Mesendoderm (in vitro differentiated cells): ENCODE measurements around the gene TMEM116.
"Not testable (repeated sequence)": the region's sequence is repeated elsewhere in the genome, so short reads cannot be mapped to it uniquely, and the experiment has no call there.

Experiments used
- DNase-seq: peaks from one replicate; pipeline ENCODE4 v3.0.0; 2013
- H2AK5ac ChIP-seq: 2 replicates; pipeline ENCODE4 v1.6.1; 2013; ENCODE audit warnings: low read length, inconsistent platforms
- H2BK120ac ChIP-seq: 2 replicates; pipeline ENCODE4 v1.6.1; 2013; ENCODE audit warnings: low read depth, mild to moderate bottlenecking, low read length, moderate library complexity, mixed read lengths
- H2BK15ac ChIP-seq: replicated peaks from 2 replicates; pipeline ENCODE4 v1.6.1; 2013; ENCODE audit warnings: low read depth, mild to moderate bottlenecking, moderate library complexity
- H2BK5ac ChIP-seq: 2 replicates; pipeline ENCODE4 v1.6.1; 2013; ENCODE audit warnings: low read length, inconsistent platforms
- H3K18ac ChIP-seq: 2 replicates; pipeline ENCODE4 v1.6.1; 2013; ENCODE audit warnings: mild to moderate bottlenecking, low read length, mixed read lengths
- H3K23ac ChIP-seq: one replicate; pipeline ENCODE4 v1.6.1; 2013; ENCODE audit warnings: low read length
- H3K27ac ChIP-seq: 2 replicates; pipeline ENCODE4 v1.5.1; 2013; ENCODE audit warnings: low read depth, mild to moderate bottlenecking, inconsistent platforms, low read length, moderate library complexity
- H3K27me3 ChIP-seq: 2 replicates; pipeline ENCODE4 v1.6.1; 2013; ENCODE audit warnings: low read length, control low read depth, mild to moderate bottlenecking, inconsistent platforms; ENCODE audit not compliant: insufficient read depth, poor library complexity
- H3K36me3 ChIP-seq: 2 replicates; pipeline ENCODE4 v1.6.1; 2013; ENCODE audit warnings: low read length, inconsistent platforms; ENCODE audit not compliant: control insufficient read depth, insufficient read depth
- H3K4ac ChIP-seq: one replicate; pipeline ENCODE4 v1.6.1; 2013; ENCODE audit warnings: low read depth, mild to moderate bottlenecking, low read length, moderate library complexity
- H3K4me1 ChIP-seq: 2 replicates; pipeline ENCODE4 v1.6.1; 2013; ENCODE audit warnings: low read depth, low read length, inconsistent platforms; ENCODE audit not compliant: control insufficient read depth
- H3K4me2 ChIP-seq: 2 replicates; pipeline ENCODE4 v1.6.1; 2013; ENCODE audit warnings: low read length
- H3K4me3 ChIP-seq: 2 replicates; pipeline ENCODE4 v1.5.1; 2013; ENCODE audit warnings: mild to moderate bottlenecking, low read length
- H3K56ac ChIP-seq: one replicate; pipeline ENCODE4 v1.6.1; 2013; ENCODE audit warnings: low read length
- H3K79me1 ChIP-seq: 2 replicates; pipeline ENCODE4 v1.6.1; 2013; ENCODE audit warnings: low read length, inconsistent platforms
- H3K79me2 ChIP-seq: 2 replicates; pipeline ENCODE4 v1.6.1; 2013; ENCODE audit warnings: mild to moderate bottlenecking, low read length; ENCODE audit not compliant: control insufficient read depth, insufficient read depth
- H3K9ac ChIP-seq: 2 replicates; pipeline ENCODE4 v1.6.1; 2013; ENCODE audit warnings: low read length, inconsistent platforms
- H4K5ac ChIP-seq: one replicate; pipeline ENCODE4 v1.6.1; 2013; ENCODE audit warnings: low read length
- H4K8ac ChIP-seq: one replicate; pipeline ENCODE4 v1.6.1; 2013; ENCODE audit warnings: low read depth, mild to moderate bottlenecking, control low read depth, low read length, moderate library complexity
- WGBS: extraction: QIAGEN DNeasy Blood & Tissue Kit; methylation state at CpG from one replicate; pipeline ENCODE4 v1.1.7; 2013; ENCODE audit warnings: low lambda C conversion rate, missing lambda C conversion rate; ENCODE audit not compliant: insufficient coverage; ENCODE audit errors: extremely low coverage; 5-methylcytosine and 5-hydroxymethylcytosine counted together

Gene TMEM116

GRCh38 chr12:111953455-111953854, 59.5 kb downstream of the TMEM116 start:
- H3K4me1 ChIP-seq: no peaks in the 10 kb centered on the region
- WGBS: no CpG with 5 or more reads among the region's 4 CpGs
- no peak overlapping the region for H3K4me3 ChIP-seq
- H2AK5ac ChIP-seq: no peak overlapping the region
- no peaks in the 10 kb centered on the region for H3K36me3 ChIP-seq
- no peak overlapping the region for H2BK15ac ChIP-seq
- H3K4me2 ChIP-seq: no peak overlapping the region
- no peak overlapping the region for H3K56ac ChIP-seq
- H3K18ac ChIP-seq: no peak overlapping the region
- no peaks in the 10 kb centered on the region for H3K79me2 ChIP-seq
- no peak overlapping the region for H4K5ac ChIP-seq
- no peak overlapping the region for H2BK120ac ChIP-seq
- H3K79me1 ChIP-seq: no peaks in the 10 kb centered on the region
- H4K8ac ChIP-seq: no peak overlapping the region
- H3K9ac ChIP-seq: no peak overlapping the region
- H3K27ac ChIP-seq: no peak overlapping the region
- no peak overlapping the region for H2BK5ac ChIP-seq
- no peak overlapping the region for H3K4ac ChIP-seq
- DNase-seq: no peak
- no peak overlapping the region for H3K23ac ChIP-seq
- no peaks in the 10 kb centered on the region for H3K27me3 ChIP-seq

GRCh38 chr12:111952084-111952787, 60.7 kb downstream of the TMEM116 start:
- not testable (repeated sequence) for H3K36me3 ChIP-seq, DNase-seq
- no CpG with 5 or more reads among the region's 4 CpGs for WGBS

GRCh38 chr12:111950961-111951676, 61.8 kb downstream of the TMEM116 start:
- H4K8ac ChIP-seq, H3K27me3 ChIP-seq, H3K36me3 ChIP-seq, H2AK5ac ChIP-seq, H3K4me1 ChIP-seq, H3K4me2 ChIP-seq, H3K4me3 ChIP-seq, H3K79me2 ChIP-seq, H3K18ac ChIP-seq, H3K27ac ChIP-seq, H2BK15ac ChIP-seq, H3K23ac ChIP-seq, DNase-seq, H4K5ac ChIP-seq, H3K56ac ChIP-seq, H3K4ac ChIP-seq, H2BK5ac ChIP-seq, H3K9ac ChIP-seq, H2BK120ac ChIP-seq, H3K79me1 ChIP-seq: not testable (repeated sequence)
- no CpG with 5 or more reads among the region's 3 CpGs for WGBS

More at GRCh38 chr12:111952084-111952787, 60.7 kb downstream of the TMEM116 start:
- H3K27ac ChIP-seq, H2BK120ac ChIP-seq, H3K4me2 ChIP-seq, H4K5ac ChIP-seq, H2AK5ac ChIP-seq, H3K27me3 ChIP-seq, H3K9ac ChIP-seq, H3K79me2 ChIP-seq, H3K4ac ChIP-seq, H2BK15ac ChIP-seq, H3K4me3 ChIP-seq, H3K56ac ChIP-seq, H3K4me1 ChIP-seq, H3K23ac ChIP-seq, H3K18ac ChIP-seq, H3K79me1 ChIP-seq, H2BK5ac ChIP-seq, H4K8ac ChIP-seq: not testable (repeated sequence)

GRCh38 chr12:111943929-111944328, 69.0 kb downstream of the TMEM116 start:
- H3K4me3 ChIP-seq: no peak overlapping the region
- no peak for DNase-seq
- no peak overlapping the region for H3K23ac ChIP-seq
- no peaks in the 10 kb centered on the region for H3K4me1 ChIP-seq
- no peak overlapping the region for H2BK5ac ChIP-seq
- no peak overlapping the region for H4K5ac ChIP-seq
- H3K79me2 ChIP-seq: no peaks in the 10 kb centered on the region
- no peak overlapping the region for H2BK15ac ChIP-seq
- H3K4ac ChIP-seq: no peak overlapping the region
- no peak overlapping the region for H2AK5ac ChIP-seq
- no peak overlapping the region for H3K9ac ChIP-seq
- H4K8ac ChIP-seq: no peak overlapping the region
- no peak overlapping the region for H3K4me2 ChIP-seq
- H2BK120ac ChIP-seq: no peak overlapping the region
- H3K18ac ChIP-seq: no peak overlapping the region
- no peak overlapping the region for H3K27ac ChIP-seq
- WGBS: no CpG with 5 or more reads among the region's 1 CpG
- H3K79me1 ChIP-seq: no peaks in the 10 kb centered on the region
- H3K56ac ChIP-seq: no peak overlapping the region
- no peaks in the 10 kb centered on the region for H3K27me3 ChIP-seq
- no peaks in the 10 kb centered on the region for H3K36me3 ChIP-seq

GRCh38 chr12:111942557-111942956, 70.4 kb downstream of the TMEM116 start:
- Histone ChIP-seq H3K36me3 (no peaks in the 10 kb centered on the region), H2AK5ac (no peak overlapping the region), H3K18ac (no peak overlapping the region), H3K27me3 (no peaks in the 10 kb centered on the region), H3K4ac (no peak overlapping the region), H4K5ac (no peak overlapping the region), H3K23ac (no peak overlapping the region), H3K9ac (no peak overlapping the region), H4K8ac (no peak overlapping the region), H3K56ac (no peak overlapping the region), H2BK15ac (no peak overlapping the region), H3K27ac (no peak overlapping the region), H2BK5ac (no peak overlapping the region), H3K4me1 (no peaks in the 10 kb centered on the region), H3K4me3 (no peak overlapping the region), H3K79me2 (no peaks in the 10 kb centered on the region), H3K79me1 (no peaks in the 10 kb centered on the region), H2BK120ac (no peak overlapping the region), H3K4me2 (no peak overlapping the region)
- WGBS: no CpG with 5 or more reads among the region's 5 CpGs
- DNase-seq: no peak
